Kasumi-1 (cell line): ENCODE results near the gene CABP5.
"Not testable (repeated sequence)": the region's sequence is repeated elsewhere in the genome, so short reads cannot be mapped to it uniquely, and the experiment has no call there.

ENCODE experiments used
- DNase-seq, 2 experiments: peaks; one replicate each; lab custom pipeline; 2025; lab: John Stamatoyannopoulos, UW

The CABP5 gene

GRCh38 chr19:48043675-48044258 is at the start of gene CABP5:
TSS of gene CABP5 (minus strand) at chr19:48044079. CDS start at chr19:48043922, 157 bp downstream.
- DNase-seq: no peak

GRCh38 chr19:48091111-48091718 is 47.3 kb upstream of the CABP5 start:
- not testable (repeated sequence) for DNase-seq

GRCh38 chr19:48090281-48090802 is 46.5 kb upstream of the CABP5 start:
- DNase-seq: no peak

GRCh38 chr19:48088991-48089390 is 45.1 kb upstream of the CABP5 start:
- not testable (repeated sequence) for DNase-seq

GRCh38 chr19:48085904-48086864 is 42.3 kb upstream of the CABP5 start:
- no peak for DNase-seq

GRCh38 chr19:48085076-48085475 is 41.2 kb upstream of the CABP5 start:
- DNase-seq: no peak

GRCh38 chr19:48081106-48081505 is 37.2 kb upstream of the CABP5 start:
- no peak for DNase-seq

- not testable (repeated sequence) for DNase-seq
Measured at GRCh38 chr19:48070177-48070769, 26.4 kb upstream of the CABP5 start.

GRCh38 chr19:48069435-48069834 is 25.6 kb upstream of the CABP5 start:
- DNase-seq: no peak

DNA sequence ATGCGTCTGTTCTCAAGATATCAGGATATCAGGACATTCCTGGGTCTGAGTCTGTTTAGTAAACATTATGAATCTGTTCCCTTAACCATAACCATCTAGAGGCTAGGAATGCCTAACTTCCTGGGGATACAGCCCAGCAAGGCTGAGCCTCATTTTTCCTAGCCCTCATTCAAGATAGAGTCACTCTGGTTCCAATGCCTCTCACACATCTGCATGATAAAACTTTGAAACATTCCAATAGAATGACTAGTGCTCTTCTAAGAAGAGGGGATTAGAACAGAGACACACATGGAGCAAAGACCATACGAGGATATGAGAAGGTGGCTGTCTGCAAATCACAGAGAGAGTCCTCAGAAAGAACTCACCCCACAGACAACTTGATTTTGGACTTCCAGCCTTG is 20.6 kb upstream of the CABP5 start:
- no peak for DNase-seq

DNA sequence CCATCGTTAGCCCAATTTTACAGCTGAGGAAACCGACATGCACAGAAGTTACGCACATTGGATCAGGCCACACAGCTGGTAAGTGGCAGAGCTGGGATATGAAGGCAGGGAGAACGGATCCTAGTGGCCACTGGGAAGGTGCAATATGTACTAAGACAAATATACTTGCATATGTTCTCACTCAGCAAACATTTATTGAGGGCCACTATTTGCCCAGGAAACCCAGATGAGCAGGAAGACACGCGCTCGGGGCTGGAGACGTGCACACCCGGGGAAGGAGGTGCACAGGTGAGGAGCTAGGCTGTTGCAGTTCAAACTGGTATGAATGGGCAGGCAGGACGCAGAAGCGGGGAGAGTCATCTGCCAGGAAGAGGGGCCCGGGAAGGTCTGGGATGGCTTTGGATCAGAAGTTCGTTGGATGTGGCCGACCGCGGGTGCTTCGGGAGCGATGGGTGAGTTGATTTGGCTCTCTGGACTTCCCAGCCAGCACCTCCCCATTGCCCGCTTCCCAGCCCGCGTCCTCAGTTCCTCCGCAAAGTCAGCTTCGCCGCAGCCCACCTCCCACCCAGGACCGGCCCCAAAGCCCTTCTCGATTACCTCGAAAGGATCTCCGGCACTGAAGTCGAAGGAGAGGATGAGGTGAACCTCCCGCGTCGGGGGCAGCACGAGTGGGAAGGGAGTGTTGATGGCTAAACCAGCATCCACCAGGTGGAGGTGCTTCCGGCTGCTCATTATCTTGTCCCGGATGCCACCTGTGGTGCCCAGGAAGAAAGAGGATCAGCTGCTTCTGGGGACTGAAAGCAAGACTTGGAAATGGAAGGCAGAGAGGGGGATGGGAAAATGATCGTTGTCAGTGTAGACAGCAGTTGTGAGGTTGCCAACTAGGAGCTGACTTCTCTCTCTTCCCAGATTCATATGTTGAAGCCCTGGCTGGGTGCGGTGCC is 17.8 kb upstream of the CABP5 start:
- DNase-seq: no peak

DNA sequence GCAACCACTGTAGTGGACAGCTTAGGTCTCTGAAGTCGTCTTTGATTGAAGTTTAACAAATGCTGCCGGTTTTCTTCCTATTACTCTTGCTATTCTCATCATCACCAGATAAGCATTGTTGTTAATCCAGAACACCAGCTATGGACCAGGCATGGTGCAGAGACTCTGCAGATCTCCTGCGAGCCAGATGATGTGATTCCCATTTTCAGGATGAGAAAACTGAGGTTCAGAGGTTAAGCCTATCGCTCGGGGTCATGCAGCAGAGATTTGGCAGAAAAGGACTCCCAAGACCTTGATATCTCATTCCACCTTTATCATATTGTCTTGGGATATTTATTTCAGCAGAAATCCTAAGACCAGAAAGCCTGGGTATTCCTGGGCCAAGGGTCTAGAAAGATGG is 16.5 kb upstream of the CABP5 start:
- DNase-seq: no peak

GRCh38 chr19:48059331-48059730 is 15.5 kb upstream of the CABP5 start:
- DNase-seq: no peak

DNA sequence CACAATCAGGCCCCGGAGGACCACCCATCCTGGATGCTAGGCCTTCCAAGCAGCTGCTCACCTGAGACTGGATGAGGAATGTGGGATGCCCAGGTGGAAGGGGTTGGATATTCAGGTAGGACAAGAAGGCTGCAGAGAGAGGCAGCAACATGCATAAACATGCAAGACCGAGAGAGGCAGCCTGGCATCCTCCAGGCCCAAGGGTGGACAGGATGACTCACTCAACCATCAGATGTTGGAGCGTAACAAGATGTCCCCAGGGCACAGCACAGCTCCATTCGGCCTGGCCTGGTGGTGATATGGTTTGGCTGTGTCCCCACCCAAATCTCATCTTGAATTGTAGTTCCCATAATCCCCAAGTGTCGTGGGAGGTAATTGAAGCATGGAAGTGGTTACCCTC is 10.0 kb upstream of the CABP5 start:
- DNase-seq: no peak

GRCh38 chr19:48053076-48053475 is 9.2 kb upstream of the CABP5 start:
- DNase-seq: no peak

DNA sequence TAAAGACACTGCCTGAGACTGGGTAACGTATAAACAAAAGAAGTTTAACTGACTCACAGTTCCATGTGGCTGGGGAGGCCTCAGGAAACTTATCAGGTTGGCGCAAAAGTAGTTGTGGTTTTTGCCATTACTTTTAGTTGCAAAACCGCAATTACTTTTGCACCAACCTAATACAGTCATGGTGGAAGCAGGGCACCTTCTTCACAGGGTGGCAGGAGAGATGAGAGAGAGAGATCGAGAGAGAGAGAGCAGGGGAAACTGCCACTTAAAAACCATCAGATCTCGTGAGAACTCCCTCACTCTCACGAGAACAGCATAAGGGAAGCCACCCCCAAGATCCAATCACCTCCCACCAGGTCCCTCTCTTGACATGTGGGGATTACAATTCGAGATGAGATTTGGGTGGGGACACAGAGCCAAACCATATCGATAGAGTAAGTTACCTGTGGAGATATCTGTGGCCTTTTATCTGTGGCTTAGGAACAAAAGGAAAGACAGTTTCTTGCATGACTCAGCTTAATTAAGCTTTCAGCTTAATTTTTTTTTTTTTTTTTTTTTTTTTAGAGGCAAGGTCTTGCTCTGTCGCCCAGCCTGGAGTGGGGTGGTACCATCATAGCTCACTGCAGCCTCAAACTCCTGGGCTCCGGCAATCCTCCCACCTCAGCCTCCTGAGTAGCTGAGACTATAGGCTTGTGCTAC is 7.6 kb upstream of the CABP5 start:
- no peak for DNase-seq

DNA sequence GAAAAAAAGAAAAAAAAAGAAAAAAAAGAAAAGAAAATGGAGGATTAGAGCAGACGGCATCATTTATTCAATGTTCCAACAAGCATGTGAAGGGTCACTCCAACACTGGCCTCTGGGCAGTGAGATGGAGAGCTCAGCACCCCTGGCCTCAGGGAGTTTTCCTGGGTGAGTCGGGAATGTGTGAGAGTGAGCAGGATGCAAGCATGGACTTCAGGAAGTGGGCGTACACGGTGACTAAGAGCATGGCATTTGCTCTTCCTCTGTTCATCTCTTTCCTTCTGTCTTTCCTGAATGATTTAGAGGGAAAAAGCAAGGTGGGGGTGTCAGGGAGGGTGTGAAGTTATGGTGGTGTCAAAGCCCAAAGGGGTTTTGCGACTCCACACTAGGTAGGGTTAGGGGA is 682 bp upstream of the CABP5 start:
- no peak for DNase-seq

DNA sequence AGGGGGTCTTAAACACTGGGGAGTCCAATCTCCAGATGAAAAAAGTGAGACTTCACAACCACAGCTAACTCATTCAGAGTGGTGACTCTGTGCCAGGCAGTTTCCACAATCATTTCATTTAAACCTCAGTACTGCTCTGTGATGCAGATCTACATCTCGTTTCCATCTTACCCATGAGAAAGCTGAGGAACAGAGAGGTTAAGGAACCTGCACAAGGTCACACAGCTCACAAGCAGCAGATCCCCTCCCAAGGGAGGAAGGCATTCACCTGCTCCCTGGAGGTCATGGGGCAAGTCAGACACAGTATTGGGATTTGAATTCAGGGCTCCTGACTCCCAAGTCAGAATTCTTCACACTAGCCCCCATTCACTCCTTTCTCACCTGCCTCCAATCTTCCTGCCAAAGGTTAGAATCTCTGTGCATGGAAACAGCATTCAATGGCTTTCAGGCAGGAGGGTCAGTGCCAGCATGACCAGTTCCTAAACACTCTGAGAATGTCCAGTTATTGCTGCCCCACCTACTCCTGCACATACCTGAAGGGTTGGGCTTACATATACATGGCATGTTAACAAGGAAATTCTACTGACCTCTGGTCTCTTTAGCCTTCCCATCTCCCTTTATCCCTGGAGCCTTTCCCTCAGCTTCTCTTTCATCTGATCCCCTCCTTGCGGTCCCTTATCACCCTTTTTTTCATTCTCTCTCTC is 1.9 kb downstream of the CABP5 start:
- DNase-seq: no peak

GRCh38 chr19:48036765-48037164 is 7.1 kb downstream of the CABP5 start:
- DNase-seq: no peak

DNA sequence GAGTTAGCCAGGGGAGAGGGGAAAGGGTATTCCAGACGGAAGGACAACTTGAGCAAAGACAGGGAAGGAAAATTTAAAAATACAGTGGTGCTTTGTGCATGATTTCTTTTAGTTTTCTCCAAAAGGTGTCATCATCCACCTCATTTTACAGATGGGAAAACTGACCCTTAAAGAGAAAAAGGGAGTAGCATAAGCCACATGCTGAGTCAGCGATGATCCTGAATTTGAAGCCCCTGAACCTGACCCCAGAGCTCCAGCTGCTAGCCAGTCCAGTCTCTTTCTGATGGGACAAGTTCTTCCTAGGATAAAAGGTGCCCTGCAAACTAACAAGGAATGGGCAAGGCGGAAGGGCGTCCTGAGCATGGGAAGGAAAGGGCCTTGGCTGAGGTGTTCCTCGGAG is 10.3 kb downstream of the CABP5 start:
- no peak for DNase-seq
